Right lobe of liver (tissue), 6 donors: ENCODE measurements around the gene B4GAT1. TPM values are rescaled to one million over a fixed set of nuclear protein-coding genes. Genes with fewer than 3 reads are reported as not detected.

Experiments used
- ATAC-seq, 4 donors: fragments of 200-7000 bp; cut with Tn5 transposase; one replicate each; pipeline ENCODE4 v1.9.1; 2020; ENCODE audit warnings: mild to moderate bottlenecking in 4 of 4, moderate library complexity in 4 of 4
- DNase-seq, 3 donors: peaks; one replicate each; pipeline ENCODE4 v3.0.0-alpha.2; 2020
- H3K27ac ChIP-seq, 3 donors: fragments of 200-600 bp; one replicate each; pipeline ENCODE4 v1.8.0; 2022
- H3K27me3 ChIP-seq, 2 donors: fragments of 200-600 bp; one replicate each; pipeline ENCODE4 v1.8.0; 2022
- H3K36me3 ChIP-seq, 4 donors: fragments of 200-600 bp; sonication (generic) in 1 of 4; one replicate each; pipeline versions ENCODE4 v1.5.1 to v1.8.0; 2017 to 2022; ENCODE audit warnings: control low read depth in 1 of 4
- H3K4me1 ChIP-seq, 4 donors: fragments of 200-600 bp; sonication (generic) in 1 of 4; one replicate each; pipeline versions ENCODE4 v1.5.1 to v1.8.0; 2017 to 2022; ENCODE audit warnings: control low read depth in 1 of 4
- H3K4me3 ChIP-seq, 3 donors: fragments of 200-600 bp; one replicate each; pipeline ENCODE4 v1.8.0; 2022
- H3K9me3 ChIP-seq, 4 donors: fragments of 200-600 bp; sonication (generic) in 1 of 4; one replicate each; pipeline versions ENCODE4 v1.5.1 to v1.8.0; 2017 to 2022; ENCODE audit warnings: control low read depth in 1 of 4
- CTCF ChIP-seq, 4 donors: fragments of 200-600 bp in 3 of 4; fragments of 450-650 bp in 1 of 4; IDR thresholded peaks; one replicate each; pipeline versions ENCODE4 v1.5.1 to v1.8.0; 2016 to 2022; ENCODE audit warnings: antibody characterized with exemption in 4 of 4, mild to moderate bottlenecking in 2 of 4
- POLR2A ChIP-seq: fragments of 450-650 bp; IDR thresholded peaks from one replicate; pipeline ENCODE4 v1.6.1; 2017; ENCODE audit warnings: antibody characterized with exemption, mild to moderate bottlenecking
- WGBS: methylation state at CpG from one replicate; pipeline ENCODE4 v1.1.6; 2018; ENCODE audit warnings: low coverage, low lambda C conversion rate; ENCODE audit not compliant: insufficient coverage; ENCODE audit errors: missing lambda C conversion rate; 5-methylcytosine and 5-hydroxymethylcytosine counted together
- intact Hi-C, 2 donors: fragments of 100-400 bp; cut with DNase I; formaldehyde crosslinking; loops; one replicate each; pipeline versions ENCODE4 v1.11.2 to v1.14.1; 2022
- total RNA-seq, 6 experiments: library from RNA; depleted of rRNA in 2 of 6; stranded (reverse); fragments of >200 nt in 2 of 6; fragmentation: NEBNext Ultra II Directional in 3 of 6; extraction: Animal tissue kit (Norgen Biotek cat#: 25700) in 3 of 6; gene quantifications; one replicate each; pipeline versions ENCODE4 v1.1.0 to v1.2.4, GENCODE V29; 2016 to 2023
- donor health status: DM: no; HTN: yes; CAD: no.
- donor health status: DM: no; HTN: no; CAD: no.
- donor health status: DM: no; HTN: no; CAD: no.
- donor health status: DM: no; HTN: yes; CAD: no.
- donor health status: DM: no; HTN: yes; CAD: no.

Gene B4GAT1
- total RNA-seq, 6 experiments from 2014 or later: 6.3 to 25.4 (median 15.6) TPM

DNA sequence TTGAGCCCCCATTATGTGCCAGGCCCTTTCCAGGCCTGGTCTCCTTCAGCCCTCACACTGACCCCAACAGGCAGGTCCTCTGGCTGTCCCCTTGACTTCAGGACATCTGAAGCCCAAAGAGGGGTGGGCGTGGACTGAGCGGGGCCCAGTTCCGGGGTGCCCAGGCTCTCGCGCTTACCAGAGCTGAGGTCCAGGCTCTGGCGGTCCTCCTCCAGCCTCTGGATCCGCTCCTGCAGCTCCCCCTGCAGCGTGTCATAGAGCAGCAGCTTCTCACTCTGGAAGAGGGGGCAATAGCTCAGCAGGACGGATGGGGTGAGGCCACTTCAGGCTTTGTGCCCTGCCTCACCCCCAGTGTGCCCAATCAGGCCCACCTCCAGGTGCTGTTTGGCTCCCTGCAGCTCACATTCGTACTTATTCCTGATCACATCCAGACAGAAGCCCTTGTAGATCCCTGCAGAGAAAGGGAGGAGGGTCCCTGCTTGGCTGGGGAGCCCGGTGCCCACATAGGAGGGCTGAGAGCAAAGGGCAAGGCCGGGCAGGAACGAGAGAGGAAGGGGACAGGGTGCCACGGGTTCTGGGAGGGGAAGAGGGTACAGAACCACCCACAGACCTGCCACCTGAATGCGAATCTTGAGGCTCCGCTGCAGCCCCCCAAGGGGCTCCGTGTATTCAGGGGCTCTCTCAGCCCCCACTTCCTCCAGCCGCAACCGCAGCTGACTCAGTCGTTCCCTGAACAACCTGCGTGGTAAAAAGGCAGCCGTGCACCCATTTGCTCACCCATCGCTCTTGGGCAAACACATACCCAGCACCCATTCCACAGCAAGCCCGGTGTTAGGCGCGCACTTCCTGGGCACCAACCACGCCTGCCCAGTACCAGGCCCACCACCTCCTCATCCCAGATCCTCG lies 6.6 kb downstream of the B4GAT1 start:
- Histone ChIP-seq H3K36me3 (peaks cover 0 to 23% (median 4%) of the 10 kb centered on the region in 4 donors), H3K27me3 (no peaks in the 10 kb centered on the region), H3K4me1 (peaks cover 0 to 24% (median 13%) of the 10 kb centered on the region in 4 donors), H3K27ac (no peak overlapping the region), H3K9me3 (no peaks in the 10 kb centered on the region), H3K4me3 (no peak overlapping the region)
- no peak for ATAC-seq
- 88% methylated on average over 8 of the region's 28 CpGs for whole genome bisulfite sequencing
- peak in 1 of 3 donors; percentile 41 for DNase-seq
- no peak for TF ChIP-seq CTCF (IDR thresholded peaks at IDR 0.05)
- no peak for TF ChIP-seq POLR2A
- intact Hi-C loops: no loop called here

DNA sequence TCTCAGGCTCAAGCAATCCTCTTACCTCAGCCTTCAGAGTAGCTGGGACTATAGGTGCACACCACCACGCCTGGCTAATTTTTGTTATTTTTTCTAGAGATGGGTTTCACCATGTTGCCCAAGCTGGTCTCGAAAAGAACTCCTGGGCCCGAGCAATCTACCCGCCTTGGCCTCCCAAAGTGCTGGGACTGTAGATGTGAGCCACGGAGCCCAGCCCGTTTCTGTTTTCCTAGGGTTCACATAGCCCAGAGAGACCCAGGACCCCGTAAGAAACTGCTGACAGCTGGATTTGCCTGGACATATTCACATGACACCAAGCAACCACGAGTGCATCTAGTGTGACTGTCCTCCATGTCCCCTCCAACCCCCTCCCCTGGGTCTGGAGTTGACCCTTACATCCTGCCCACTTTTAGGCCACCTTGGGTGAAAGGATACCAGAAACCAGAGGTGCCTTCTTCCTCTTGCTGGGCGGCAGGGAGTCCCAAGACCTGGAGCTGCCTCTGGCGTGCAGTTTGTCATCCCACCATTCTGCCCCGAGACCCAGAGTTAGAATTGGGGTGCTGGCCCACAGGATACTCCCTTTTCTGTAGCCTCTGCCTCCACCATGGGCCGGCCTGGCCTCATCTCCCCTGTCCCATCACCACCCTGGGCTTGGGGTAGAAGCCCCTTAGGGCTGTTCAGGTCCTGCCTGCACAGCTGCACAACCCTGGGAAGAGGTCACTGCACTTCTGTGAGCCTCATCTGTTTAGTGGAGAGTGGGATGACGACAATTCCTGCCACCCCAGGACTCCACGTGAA lies 7.5 kb downstream of the B4GAT1 start:
- DNase-seq (peak in 1 of 3 donors; percentile 28), ATAC-seq (no peak)
- Histone ChIP-seq H3K27me3 (no peaks in the 10 kb centered on the region), H3K4me3 (no peak overlapping the region), H3K9me3 (no peaks in the 10 kb centered on the region), H3K36me3 (peaks cover 0 to 23% (median 4%) of the 10 kb centered on the region in 4 donors), H3K4me1 (peaks cover 0 to 17% (median 9%) of the 10 kb centered on the region in 4 donors), H3K27ac (no peak overlapping the region)
- no peak for TF ChIP-seq CTCF (IDR thresholded peaks at IDR 0.05)
- TF ChIP-seq POLR2A: no peak
- 67% methylated on average over 6 of the region's 14 CpGs for WGBS
- intact Hi-C loops: no loop called here

GRCh38 chr11:66339162-66339675 lies 8.2 kb downstream of the B4GAT1 start:
- peaks cover 0 to 14% (median 8%) of the 10 kb centered on the region in 4 donors for H3K4me1 ChIP-seq
- no peak overlapping the region for H3K4me3 ChIP-seq
- H3K36me3 ChIP-seq: peaks cover 0 to 23% (median 4%) of the 10 kb centered on the region in 4 donors
- no peak for ATAC-seq
- intact Hi-C loops: no loop called here
- TF ChIP-seq POLR2A (no peak), CTCF (IDR thresholded peaks at IDR 0.05) (no peak)
- no peaks in the 10 kb centered on the region for H3K9me3 ChIP-seq
- 93% methylated on average over 4 of the region's 6 CpGs for WGBS
- no peaks in the 10 kb centered on the region for H3K27me3 ChIP-seq
- peak in 1 of 3 donors; percentile 21 for DNase-seq
- H3K27ac ChIP-seq: no peak overlapping the region

GRCh38 chr11:66338276-66339161 lies 8.9 kb downstream of the B4GAT1 start:
- Histone ChIP-seq H3K9me3 (no peaks in the 10 kb centered on the region), H3K27ac (no peak overlapping the region), H3K36me3 (peaks cover 0 to 23% (median 4%) of the 10 kb centered on the region in 4 donors), H3K4me1 (peaks cover 0 to 9% (median 2%) of the 10 kb centered on the region in 4 donors), H3K27me3 (no peaks in the 10 kb centered on the region), H3K4me3 (no peak overlapping the region)
- 87% methylated on average over 3 of the region's 17 CpGs for WGBS
- TF ChIP-seq CTCF (IDR thresholded peaks at IDR 0.05): no peak
- no peak for TF ChIP-seq POLR2A
- peak in 1 of 3 donors; percentile 39 for DNase-seq
- ATAC-seq: no peak
- intact Hi-C loops: no loop called here
